Liver (tissue), 9 donors: ENCODE data around the gene KLHL15. TPM values are rescaled to one million over a fixed set of nuclear protein-coding genes. Genes with fewer than 3 reads are reported as not detected.

Source experiments
- DNase-seq: peaks from one replicate; pipeline ENCODE4 v3.0.0-alpha.2; 2017; ENCODE audit warnings: low spot score
- H3K27ac ChIP-seq, 2 donors: one replicate each; pipeline ENCODE4 v1.7.0; 2013; ENCODE audit warnings: inconsistent platforms in 2 of 2, low read length in 2 of 2, control low read depth in 1 of 2, low read depth in 1 of 2, mild to moderate bottlenecking in 1 of 2
- H3K27me3 ChIP-seq, 4 donors: one replicate each; pipeline versions ENCODE4 v1.6.1 to v1.7.0; 2013; ENCODE audit warnings: low read length in 3 of 4, inconsistent platforms in 1 of 4, mild to moderate bottlenecking in 1 of 4, moderate library complexity in 1 of 4; ENCODE audit not compliant: control insufficient read depth in 4 of 4, insufficient read depth in 4 of 4
- H3K36me3 ChIP-seq, 4 donors: one replicate each; pipeline versions ENCODE4 v1.6.1 to v1.7.0; 2013; ENCODE audit warnings: low read length in 3 of 4, mild to moderate bottlenecking in 3 of 4, low read depth in 1 of 4, moderate library complexity in 1 of 4; ENCODE audit not compliant: control insufficient read depth in 4 of 4, insufficient read depth in 3 of 4
- H3K4me1 ChIP-seq, 4 donors: one replicate each; pipeline versions ENCODE4 v1.6.1 to v1.7.0; 2013; ENCODE audit warnings: low read length in 3 of 4, mild to moderate bottlenecking in 3 of 4, moderate library complexity in 1 of 4; ENCODE audit not compliant: control insufficient read depth in 4 of 4, insufficient read depth in 4 of 4
- H3K4me3 ChIP-seq, 3 donors: one replicate each; pipeline versions ENCODE4 v1.6.1 to v1.7.0; 2013; ENCODE audit warnings: low read length in 3 of 3, control low read depth in 1 of 3, low read depth in 1 of 3, mild to moderate bottlenecking in 1 of 3
- H3K9ac ChIP-seq, 2 donors: one replicate each; pipeline ENCODE4 v1.7.0; 2013; ENCODE audit warnings: low read length in 2 of 2, mild to moderate bottlenecking in 2 of 2, moderate library complexity in 2 of 2, control low read depth in 1 of 2, low read depth in 1 of 2
- H3K9me3 ChIP-seq, 4 donors: one replicate each; pipeline versions ENCODE4 v1.6.1 to v1.7.0; 2013; ENCODE audit warnings: low read length in 3 of 4; ENCODE audit not compliant: control insufficient read depth in 4 of 4
- ATF3 ChIP-seq: IDR thresholded peaks from 2 replicates; pipeline ENCODE4 v1.6.1; 2016; ENCODE audit warnings: antibody characterized with exemption
- CTCF ChIP-seq: fragments of 150-350 bp; IDR thresholded peaks from 2 replicates; pipeline ENCODE4 v1.5.1; 2017; ENCODE audit warnings: improper control_type of control experiment, low read depth, low read length; ENCODE audit not compliant: missing input control
- EGR1 ChIP-seq, 2 donors: IDR thresholded peaks; 2 replicates each; pipeline ENCODE4 v1.6.1; 2016 to 2018; ENCODE audit warnings: antibody characterized with exemption in 2 of 2, low read depth in 2 of 2
- FOXA1 ChIP-seq: IDR thresholded peaks from 2 replicates; pipeline ENCODE4 v1.6.1; 2016; ENCODE audit warnings: antibody characterized with exemption
- FOXA2 ChIP-seq: IDR thresholded peaks from 2 replicates; pipeline ENCODE4 v1.6.1; 2016; ENCODE audit warnings: antibody characterized with exemption
- GABPA ChIP-seq, 2 donors: IDR thresholded peaks in 1 of 2; conservative IDR thresholded peaks in 1 of 2; 2 replicates each; pipeline ENCODE4 v1.6.1; 2016; ENCODE audit warnings: antibody characterized with exemption in 2 of 2, mild to moderate bottlenecking in 1 of 2, moderate library complexity in 1 of 2
- HNF4A ChIP-seq, 2 donors: conservative IDR thresholded peaks; 2 replicates each; pipeline ENCODE4 v1.6.1; 2016; ENCODE audit warnings: antibody characterized with exemption in 2 of 2, mild to moderate bottlenecking in 2 of 2
- HNF4G ChIP-seq: IDR thresholded peaks from 2 replicates; pipeline ENCODE4 v1.6.1; 2016; ENCODE audit warnings: antibody characterized with exemption
- JUND ChIP-seq, 2 donors: IDR thresholded peaks; 2 replicates each; pipeline ENCODE4 v1.6.1; 2016; ENCODE audit warnings: antibody characterized with exemption in 2 of 2
- MAX ChIP-seq: IDR thresholded peaks from 2 replicates; pipeline ENCODE4 v1.6.1; 2016; ENCODE audit warnings: antibody characterized with exemption
- NR2F2 ChIP-seq: IDR thresholded peaks from 2 replicates; pipeline ENCODE4 v1.6.1; 2016; ENCODE audit warnings: antibody characterized with exemption
- RAD21 ChIP-seq, 2 donors: IDR thresholded peaks; 2 replicates each; pipeline ENCODE4 v1.6.1; 2016; ENCODE audit warnings: antibody characterized with exemption in 2 of 2, mild to moderate bottlenecking in 2 of 2
- REST ChIP-seq: IDR thresholded peaks from 2 replicates; pipeline ENCODE4 v1.6.1; 2016; ENCODE audit warnings: antibody characterized with exemption, mild to moderate bottlenecking
- RXRA ChIP-seq, 2 donors: IDR thresholded peaks; 2 replicates each; pipeline ENCODE4 v1.6.1; 2017 to 2018; ENCODE audit warnings: antibody characterized with exemption in 2 of 2, mild to moderate bottlenecking in 1 of 2
- SP1 ChIP-seq: IDR thresholded peaks from 2 replicates; pipeline ENCODE4 v1.6.1; 2018; ENCODE audit warnings: antibody characterized with exemption, mild to moderate bottlenecking
- TAF1 ChIP-seq: conservative IDR thresholded peaks from 2 replicates; pipeline ENCODE4 v1.6.1; 2016; ENCODE audit warnings: antibody characterized with exemption, mild to moderate bottlenecking
- YY1 ChIP-seq: IDR thresholded peaks from 2 replicates; pipeline ENCODE4 v1.6.1; 2016; ENCODE audit warnings: antibody characterized with exemption, mild to moderate bottlenecking
- ZBTB33 ChIP-seq: IDR thresholded peaks from 2 replicates; pipeline ENCODE4 v1.6.1; 2016; ENCODE audit warnings: antibody characterized with exemption
- WGBS: extraction: QIAGEN DNeasy Blood & Tissue Kit; methylation state at CpG from one replicate; pipeline ENCODE4 v1.1.7; 2013; 5-methylcytosine and 5-hydroxymethylcytosine counted together
- polyA plus RNA-seq, 2 donors: library from polyadenylated mRNA; stranded (reverse) in 1 of 2; unstranded in 1 of 2; fragments of 200-250 nt in 1 of 2; fragments of >200 nt in 1 of 2; fragmentation: Nextera tagmentation in 1 of 2; extraction: Ambion mirVana in 1 of 2; gene quantifications; one replicate each; pipeline versions ENCODE4 v1.2.1 to v1.2.3, GENCODE V29; 2013 to 2015
- total RNA-seq, 2 donors: library from RNA; depleted of rRNA; stranded (reverse); fragments of >200 nt; gene quantifications; one replicate each; pipeline ENCODE4 v1.2.3, GENCODE V29; 2014
- donor health status: healthy.
- donor health status: healthy.
- donor health status: healthy.
- donor health status: healthy.
- donor health status: healthy.

Gene KLHL15
- total and polyA plus RNA-seq, 4 donors, result 1.4 to 10.6 (median 6.1) TPM

- H3K4me1 ChIP-seq, result peaks cover 0 to 9% (median 2%) of the 10 kb centered on the region in 4 donors
- no peak for DNase-seq
- no peaks in the 10 kb centered on the region for H3K27me3 ChIP-seq
- H3K9ac ChIP-seq, result peak overlapping the region in 1 of 2 donors; percentile 82
- H3K27ac ChIP-seq, result peak overlapping the region; percentile 92 to 95
- no peaks in the 10 kb centered on the region for H3K9me3 ChIP-seq
- peak overlapping the region in 2 of 3 donors; percentile 85 to 91 for H3K4me3 ChIP-seq
- TF ChIP-seq RXRA (IDR thresholded peaks at IDR 0.05) (no peak), HNF4G (no peak), GABPA (IDR thresholded peaks at IDR 0.05 in 1 of 2, conservative IDR thresholded peaks at IDR 0.05 in 1 of 2) (no peak), EGR1 (IDR thresholded peaks at IDR 0.05; ENCODE audit: low read depth in 2 of 2) (no peak), ZBTB33 (no peak), FOXA1 (no peak), FOXA2 (no peak), MAX (no peak)
- H3K36me3 ChIP-seq, result peaks cover 2 to 20% (median 9%) of the 10 kb centered on the region in 4 donors
- under 1% methylated on average over 14 of the region's 14 CpGs for WGBS
These were observed 28.0 kb upstream of the KLHL15 start for GRCh38 chrX:24055043-24055356.

- Histone ChIP-seq H3K27ac (peak within 1 kb of the TSS; percentile 92 to 95), H3K9me3 (no peaks in the 10 kb centered on the region), H3K27me3 (no peaks in the 10 kb centered on the region), H3K9ac (peak within 1 kb of the TSS in 1 of 2 donors; percentile 82), H3K4me1 (peaks cover 0 to 9% (median 2%) of the 10 kb centered on the region in 4 donors), H3K36me3 (peaks cover 0 to 15% (median 7%) of the 10 kb centered on the region in 4 donors), H3K4me3 (peak within 1 kb of the TSS in 2 of 3 donors; percentile 85 to 91)
- TF ChIP-seq ATF3, result peak; percentile 96
- peak; percentile 62 for TF ChIP-seq HNF4G
- TF ChIP-seq REST, result no peak
- peak; percentile 72 for TF ChIP-seq TAF1
- no peak for TF ChIP-seq FOXA1
- peak; percentile 41 for TF ChIP-seq MAX
- peak; percentile 60 for TF ChIP-seq ZBTB33
- peak; percentile 67 to 78 for TF ChIP-seq HNF4A (conservative IDR thresholded peaks at IDR 0.05)
- TF ChIP-seq JUND (IDR thresholded peaks at IDR 0.05), result no peak
- TF ChIP-seq FOXA2, result no peak
- peak; percentile 4 for TF ChIP-seq NR2F2
- TF ChIP-seq SP1, result peak; percentile 70
- peak; percentile 87 to 92 for TF ChIP-seq GABPA (IDR thresholded peaks at IDR 0.05 in 1 of 2, conservative IDR thresholded peaks at IDR 0.05 in 1 of 2)
- TF ChIP-seq CTCF, result peak; percentile 65
- peak in 1 of 2 donors; percentile 43 for TF ChIP-seq EGR1 (IDR thresholded peaks at IDR 0.05; ENCODE audit: low read depth in 2 of 2)
- peak in 1 of 2 donors; percentile 21 for TF ChIP-seq RXRA (IDR thresholded peaks at IDR 0.05)
- TF ChIP-seq YY1, result peak; percentile 95
- TF ChIP-seq RAD21 (IDR thresholded peaks at IDR 0.05), result peak; percentile 56 to 58
- under 1% methylated on average over 56 of the region's 57 CpGs for WGBS
- peak; percentile 79 for DNase-seq
These were observed 27.4 kb upstream of the KLHL15 start, which contains the start of gene EIF2S3 for GRCh38 chrX:24054182-24055042. TSS of gene EIF2S3 (plus strand) at chrX:24054956. CDS start at chrX:24054969, 13 bp downstream.
